ENCODE data around the gene COMMD8. TPM values are rescaled to one million over a fixed set of nuclear protein-coding genes. Genes with fewer than 3 reads are reported as not detected.

The COMMD8 gene
- total RNA-seq, 1 experiment from 2014 or later = 19.9 TPM

- no peak for TF ChIP-seq CTCF (IDR thresholded peaks at IDR 0.05 in 2 of 3, conservative IDR thresholded peaks at IDR 0.05 in 1 of 3; ENCODE audit: borderline replicate concordance in 1 of 3, insufficient read depth in 1 of 3, low read depth in 2 of 3, low read length in 2 of 3)
- TF ChIP-seq ZFX (IDR thresholded peaks at IDR 0.05) = no peak
These were observed 1.5 kb upstream of the COMMD8 start (continued) for GRCh38 chr4:47465004-47465403.

- Histone ChIP-seq H3K27ac (ENCODE audit: low read depth, low read length) (peak overlapping the region; percentile 74), H3K9ac (ENCODE audit: low read length) (peak overlapping the region; percentile 68), H3K27me3 (ENCODE audit: insufficient read depth, low read length) (no peaks in the 10 kb centered on the region), H3K36me3 (ENCODE audit: control insufficient read depth in 1 of 2, insufficient read depth in 2 of 2, low read length in 2 of 2) (0 out of 4 replicates have a peak, but pooled peaks cover 0 to 4% of the 10 kb centered on the region in 2 experiments), H3K4me1 (ENCODE audit: control insufficient read depth in 1 of 2, insufficient read depth in 2 of 2, low read length in 2 of 2) (peaks cover 10 to 17% of the 10 kb centered on the region in 2 experiments; a peak in 3 of 4 replicates), H3K9me3 (ENCODE audit: control insufficient read depth in 1 of 2, insufficient read depth in 1 of 2, low read depth in 1 of 2, low read length in 2 of 2) (no peaks in the 10 kb centered on the region), H3K79me2 (ENCODE audit: insufficient read depth, low read length) (no peaks in the 10 kb centered on the region; the same call in 1 of the 2 replicates), H2AFZ (ENCODE audit: low read depth, low read length, poor library complexity, severe bottlenecking) (peak overlapping the region; percentile 80), H3K4me3 (replicated peaks in 1 of 2; ENCODE audit: low read depth in 1 of 2, low read length in 2 of 2) (peak overlapping the region; percentile 67 to 73), H4K20me1 (ENCODE audit: insufficient read depth) (no peaks in the 10 kb centered on the region), H3K4me2 (ENCODE audit: low read length) (peak overlapping the region; percentile 84), H3K9me2 (ENCODE audit: insufficient read depth) (no peaks in the 10 kb centered on the region)
- ChIA-PET RAD21 (ENCODE audit: low non-redundant PET in 1 of 2, low total read pairs in 2 of 2, uncharacterized antibody in 2 of 2, unreplicated experiment in 2 of 2) (no interaction called here), POLR2A (interaction anchor here (0.6 to 1.1 kb wide), 4 partner anchors 8 to 25 kb away, joined by 3 to 9 read pairs (median 3); partner anchors contain the start of gene ATP10D), CTCF (interaction anchor here (1.0 kb wide), 1 partner anchor 22 kb away, joined by 6 read pairs; the partner anchor contains the start of gene ATP10D)
- ATAC-seq = peak; percentile 53
- no peak for DNase-seq (ENCODE audit: low read depth, low spot score)
- intact Hi-C loops (cut with micrococcal nuclease) = loop anchor here (1.0 kb wide), 1 partner anchor 102 kb away; no protein-coding TSS in a partner anchor
- BruUV-seq (replicated peaks) = TSS peak; percentile 45
- TF ChIP-seq MAX (IDR thresholded peaks at IDR 0.05) (no peak), EZH2 (IDR thresholded peaks at IDR 0.05) (no peak), ZBTB33 (IDR thresholded peaks at IDR 0.05; ENCODE audit: extremely low read depth, insufficient replicate concordance, low read length) (no peak), SIN3A (IDR thresholded peaks at IDR 0.05; ENCODE audit: low read depth) (no peak), RAD21 (IDR thresholded peaks at IDR 0.05; ENCODE audit: low read depth) (no peak), FOSL1 (IDR thresholded peaks at IDR 0.05; ENCODE audit: low read depth) (no peak), EGR1 (IDR thresholded peaks at IDR 0.05; ENCODE audit: low read depth) (no peak), CBX3 (IDR thresholded peaks at IDR 0.05; ENCODE audit: low read depth) (no peak), JUND (IDR thresholded peaks at IDR 0.05) (no peak), ZNF274 (IDR thresholded peaks at IDR 0.05; ENCODE audit: low read depth, low read length) (no peak), REST (IDR thresholded peaks at IDR 0.05; ENCODE audit: low read depth) (no peak), CTCF (IDR thresholded peaks at IDR 0.05 in 2 of 3, conservative IDR thresholded peaks at IDR 0.05 in 1 of 3; ENCODE audit: borderline replicate concordance in 1 of 3, insufficient read depth in 1 of 3, low read depth in 2 of 3, low read length in 2 of 3) (no peak), YY1 (IDR thresholded peaks at IDR 0.05; ENCODE audit: extremely low read depth, insufficient replicate concordance, low read depth, low read length) (no peak)
These were observed 685 bp downstream of the COMMD8 start for GRCh38 chr4:47462799-47463234.

Data from HCT116 (cell line).